Panc1 (cell line): ENCODE measurements around the gene AK4.

ENCODE experiments used
- POLR2AphosphoS5 ChIP-seq: IDR thresholded peaks from 2 replicates; pipeline ENCODE4 v1.6.1; 2012; ENCODE audit warnings: mild to moderate bottlenecking, low read depth, low read length, moderate library complexity
- SIN3A ChIP-seq: IDR thresholded peaks from 2 replicates; pipeline ENCODE4 v1.6.1; 2012; ENCODE audit warnings: low read depth, mild to moderate bottlenecking, low read length, moderate library complexity, borderline replicate concordance; ENCODE audit not compliant: insufficient read depth
- TCF7L2 ChIP-seq: IDR thresholded peaks from 2 replicates; pipeline ENCODE4 v1.6.1; 2011; ENCODE audit warnings: mild to moderate bottlenecking, low read depth, low read length, inconsistent platforms
- TF ChIP-seq, protein P1 (sequence below): fragments of 450-650 bp; IDR thresholded peaks from 2 replicates; pipeline ENCODE4 v1.5.1; 2017; ENCODE audit warnings: mild to moderate bottlenecking

DNA sequence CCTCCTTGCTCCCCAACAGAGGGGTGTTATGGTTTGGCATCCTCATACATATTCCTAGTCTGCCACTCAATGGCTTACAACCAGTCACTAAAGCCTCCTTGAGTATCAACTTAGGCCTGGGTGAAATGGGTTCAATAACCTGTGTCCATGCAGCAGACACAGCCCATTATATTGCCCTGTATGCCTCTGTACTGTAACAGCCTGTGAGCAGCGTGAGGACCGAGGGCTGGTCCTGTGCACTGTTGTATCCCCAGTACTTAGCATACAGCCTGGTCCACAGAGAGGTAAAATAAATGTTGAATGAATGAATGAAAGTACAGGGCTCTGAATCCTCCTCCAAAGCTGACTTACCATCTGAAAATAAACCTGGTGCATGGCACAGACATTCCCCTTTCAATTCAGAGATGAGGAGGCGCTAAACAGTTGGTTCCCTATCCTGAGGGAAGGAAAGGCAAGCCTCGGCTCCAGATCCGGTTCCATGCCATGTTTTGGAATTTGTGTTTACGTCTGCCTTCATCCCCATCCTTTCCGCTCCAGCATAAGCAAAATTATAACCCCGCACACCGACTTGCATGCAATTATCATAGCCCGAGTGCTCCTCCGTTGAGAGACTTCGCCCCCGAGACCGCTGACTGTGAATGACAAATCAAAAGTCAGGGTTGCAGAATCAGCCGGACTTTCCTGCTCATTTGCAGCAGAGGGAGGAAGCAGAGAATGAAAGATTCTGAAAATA, 116.4 kb downstream of the AK4 start:
- TF ChIP-seq, protein P1, sequence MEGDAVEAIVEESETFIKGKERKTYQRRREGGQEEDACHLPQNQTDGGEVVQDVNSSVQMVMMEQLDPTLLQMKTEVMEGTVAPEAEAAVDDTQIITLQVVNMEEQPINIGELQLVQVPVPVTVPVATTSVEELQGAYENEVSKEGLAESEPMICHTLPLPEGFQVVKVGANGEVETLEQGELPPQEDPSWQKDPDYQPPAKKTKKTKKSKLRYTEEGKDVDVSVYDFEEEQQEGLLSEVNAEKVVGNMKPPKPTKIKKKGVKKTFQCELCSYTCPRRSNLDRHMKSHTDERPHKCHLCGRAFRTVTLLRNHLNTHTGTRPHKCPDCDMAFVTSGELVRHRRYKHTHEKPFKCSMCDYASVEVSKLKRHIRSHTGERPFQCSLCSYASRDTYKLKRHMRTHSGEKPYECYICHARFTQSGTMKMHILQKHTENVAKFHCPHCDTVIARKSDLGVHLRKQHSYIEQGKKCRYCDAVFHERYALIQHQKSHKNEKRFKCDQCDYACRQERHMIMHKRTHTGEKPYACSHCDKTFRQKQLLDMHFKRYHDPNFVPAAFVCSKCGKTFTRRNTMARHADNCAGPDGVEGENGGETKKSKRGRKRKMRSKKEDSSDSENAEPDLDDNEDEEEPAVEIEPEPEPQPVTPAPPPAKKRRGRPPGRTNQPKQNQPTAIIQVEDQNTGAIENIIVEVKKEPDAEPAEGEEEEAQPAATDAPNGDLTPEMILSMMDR, result no peak
- no peak for TF ChIP-seq POLR2AphosphoS5
- TF ChIP-seq TCF7L2, result no peak
- no peak for TF ChIP-seq SIN3A
